Panc1 (cell line): Measurements from ENCODE around the gene INPP4B. TPM values are rescaled to one million over a fixed set of nuclear protein-coding genes. Genes with fewer than 3 reads are reported as not detected.

ENCODE experiments used
- ATAC-seq: fragments of 200-7000 bp; cut with Tn5 transposase; 2 replicates; pipeline ENCODE4 v1.9.1; 2020; ENCODE audit warnings: mild to moderate bottlenecking, moderate library complexity
- BruUV-seq: library from RNA; stranded (reverse); fragments of 400-500 nt; replicated peaks from 2 replicates; lab custom pipeline; 2021; lab: Mats Ljungman, UMichigan
- CTCF ChIA-PET: fragments of 300-600 bp; sonication (Branson Sonifier 250); formaldehyde crosslinking; loops from one replicate; lab custom pipeline; 2022; ENCODE audit warnings: antibody characterized with exemption; lab: Charles Lee
- POLR2A ChIA-PET: fragments of 300-600 bp; sonication (Branson Sonifier 250); formaldehyde crosslinking; loops from one replicate; lab custom pipeline; 2022; ENCODE audit warnings: antibody characterized with exemption; lab: Charles Lee
- DNase-seq: peaks from one replicate; pipeline ENCODE4 v3.0.0-alpha.2; 2010; ENCODE audit warnings: low read depth, low spot score
- H3K27ac ChIP-seq: 2 replicates; pipeline ENCODE4 v1.5.1; 2011; ENCODE audit warnings: mild to moderate bottlenecking, low read length, inconsistent platforms
- H3K27me3 ChIP-seq: fragments of 200-500 bp; sonication (Bioruptor generic); 2 replicates; pipeline ENCODE4 v1.6.0; 2014; ENCODE audit warnings: low read length, inconsistent platforms; ENCODE audit not compliant: control insufficient read depth, insufficient read depth
- H3K36me3 ChIP-seq: fragments of 200-500 bp; sonication (Bioruptor generic); 2 replicates; pipeline ENCODE4 v1.5.1; 2014; ENCODE audit warnings: inconsistent platforms, mild to moderate bottlenecking, low read length, moderate library complexity; ENCODE audit not compliant: control insufficient read depth, insufficient read depth
- H3K4me1 ChIP-seq: 2 replicates; pipeline ENCODE4 v1.5.1; 2011; ENCODE audit warnings: inconsistent platforms, mild to moderate bottlenecking, low read length, moderate library complexity; ENCODE audit not compliant: control insufficient read depth, insufficient read depth
- H3K4me3 ChIP-seq, 2 experiments: 2 replicates each; pipeline ENCODE4 v1.5.1; 2011 to 2012; ENCODE audit warnings: low read depth in 2 of 2, low read length in 2 of 2, mild to moderate bottlenecking in 2 of 2, inconsistent platforms in 1 of 2, moderate library complexity in 1 of 2
- H3K9me3 ChIP-seq: fragments of 200-500 bp; sonication (Bioruptor generic); 2 replicates; pipeline ENCODE4 v1.5.1; 2014; ENCODE audit warnings: low read depth, mild to moderate bottlenecking, inconsistent platforms, low read length, moderate library complexity; ENCODE audit not compliant: control insufficient read depth, insufficient read depth
- CTCF ChIP-seq: fragments of 450-650 bp; IDR thresholded peaks from 2 replicates; pipeline ENCODE4 v1.5.1; 2017; ENCODE audit warnings: mild to moderate bottlenecking
- POLR2AphosphoS5 ChIP-seq: IDR thresholded peaks from 2 replicates; pipeline ENCODE4 v1.6.1; 2012; ENCODE audit warnings: mild to moderate bottlenecking, low read depth, low read length, moderate library complexity
- REST ChIP-seq, 2 experiments: IDR thresholded peaks; 2 replicates each; pipeline ENCODE4 v1.6.1; 2011 to 2012; ENCODE audit warnings: low read depth in 2 of 2, control low read depth in 1 of 2, low read length in 1 of 2, mild to moderate bottlenecking in 1 of 2, moderate library complexity in 1 of 2; ENCODE audit not compliant: insufficient read depth in 1 of 2
- SIN3A ChIP-seq: IDR thresholded peaks from 2 replicates; pipeline ENCODE4 v1.6.1; 2012; ENCODE audit warnings: low read depth, mild to moderate bottlenecking, low read length, moderate library complexity, borderline replicate concordance; ENCODE audit not compliant: insufficient read depth
- TCF7L2 ChIP-seq: IDR thresholded peaks from 2 replicates; pipeline ENCODE4 v1.6.1; 2011; ENCODE audit warnings: mild to moderate bottlenecking, low read depth, low read length, inconsistent platforms
- in situ Hi-C: cut with HindIII; loops from 2 replicates; pipeline ENCODE4 v1.10.0; 2016; ENCODE audit warnings: low sequenced_read_pairs, low pct_unique_long_range_greater_than_20kb
- intact Hi-C: fragments of 100-400 bp; cut with micrococcal nuclease; formaldehyde crosslinking; loops from one replicate; pipeline ENCODE4 v1.10.0; 2022; ENCODE audit not compliant: unreplicated experiment
- total RNA-seq: library from RNA; stranded (reverse); gene quantifications from one replicate; pipeline ENCODE4 v1.2.1, GENCODE V29; 2021; ENCODE audit not compliant: unreplicated experiment

Gene INPP4B
- total RNA-seq, 1 experiment from 2014 or later, result 4.5 TPM

GRCh38 chr4:142377342-142378091 is 468.6 kb downstream of the INPP4B start:
- ChIA-PET CTCF (no interaction called here), POLR2A (no interaction called here)
- H3K27me3 ChIP-seq, result no peaks in the 10 kb centered on the region
- DNase-seq (no peak), ATAC-seq (no peak)
- intact Hi-C loops (no loop called here), in situ Hi-C loops (no loop called here)
- peak overlapping the region; percentile 39; the same call in 1 of the 2 replicates for H3K27ac ChIP-seq
- H3K4me3 ChIP-seq, result no peak overlapping the region
- TF ChIP-seq SIN3A (no peak), REST (IDR thresholded peaks at IDR 0.05; ENCODE audit: insufficient read depth in 1 of 2, low read depth in 2 of 2, low read length in 1 of 2) (no peak), TCF7L2 (no peak), CTCF (no peak), POLR2AphosphoS5 (no peak)
- no peaks in the 10 kb centered on the region for H3K36me3 ChIP-seq
- peaks cover 8% of the 10 kb centered on the region; the same call in 1 of the 2 replicates for H3K4me1 ChIP-seq
- H3K9me3 ChIP-seq, result no peaks in the 10 kb centered on the region
- BruUV-seq, result no TSS peak

DNA sequence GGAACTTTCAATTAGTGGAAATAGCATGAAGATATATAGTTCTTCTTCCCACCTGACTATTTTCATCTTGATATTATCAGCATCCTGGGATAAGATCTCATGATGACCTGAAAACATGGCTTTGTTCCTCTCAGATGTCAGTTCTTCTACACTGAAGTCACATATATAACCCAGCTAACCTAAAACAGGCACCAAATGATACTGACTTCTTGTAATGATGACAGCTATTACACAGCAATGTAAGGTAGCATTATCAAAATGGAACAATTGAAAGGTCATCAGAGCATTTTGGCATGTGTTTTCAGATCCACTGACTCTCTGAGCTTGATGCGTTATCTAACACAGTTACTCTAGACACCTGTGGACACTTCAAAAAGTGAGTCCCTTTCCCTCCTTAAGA is 469.9 kb downstream of the INPP4B start:
- H3K9me3 ChIP-seq, result peaks cover under 1% of the 10 kb centered on the region; the same call in 1 of the 2 replicates
- H3K4me1 ChIP-seq, result peaks cover 8% of the 10 kb centered on the region; the same call in 1 of the 2 replicates
- DNase-seq (no peak), ATAC-seq (no peak)
- TF ChIP-seq REST (IDR thresholded peaks at IDR 0.05; ENCODE audit: insufficient read depth in 1 of 2, low read depth in 2 of 2, low read length in 1 of 2), result no peak
- TF ChIP-seq SIN3A, result no peak
- POLR2A ChIA-PET, result no interaction called here
- no TSS peak for BruUV-seq
- intact Hi-C loops, result no loop called here
- H3K36me3 ChIP-seq, result no peaks in the 10 kb centered on the region
- CTCF ChIA-PET, result no interaction called here
- H3K4me3 ChIP-seq, result no peak overlapping the region
- in situ Hi-C loops, result no loop called here
- H3K27ac ChIP-seq, result no peak overlapping the region; the same call in 1 of the 2 replicates
- no peaks in the 10 kb centered on the region for H3K27me3 ChIP-seq
